HL-60 (cell line): Measurements from ENCODE around the gene RIGI.

ENCODE experiments used
- DNase-seq, 2 experiments: peaks; one replicate each; pipeline ENCODE4 v3.0.0-alpha.2; 2010 to 2020; ENCODE audit warnings: low read depth in 1 of 2, low spot score in 1 of 2
- H3K27ac ChIP-seq: fragments of 250-450 bp; sonication (Bioruptor Pico); replicated peaks from 2 replicates; pipeline ENCODE4 v1.5.1; 2020; ENCODE audit warnings: mild to moderate bottlenecking, moderate library complexity
- H3K27me3 ChIP-seq: fragments of 250-450 bp; sonication (Bioruptor Pico); 2 replicates; pipeline ENCODE4 v1.5.1; 2021; ENCODE audit warnings: mild to moderate bottlenecking, moderate library complexity; ENCODE audit not compliant: insufficient read depth, poor library complexity, severe bottlenecking
- H3K4me3 ChIP-seq: replicated peaks from 2 replicates; pipeline ENCODE4 v1.5.1; 2011; ENCODE audit warnings: mild to moderate bottlenecking, control low read depth, low read length; ENCODE audit not compliant: insufficient read depth
- GABPA ChIP-seq: IDR thresholded peaks from 2 replicates; pipeline ENCODE4 v1.6.1; 2012; ENCODE audit warnings: low read depth
- POLR2AphosphoS5 ChIP-seq: IDR thresholded peaks from 2 replicates; pipeline ENCODE4 v1.6.1; 2012; ENCODE audit warnings: low read depth
- SPI1 ChIP-seq: IDR thresholded peaks from 2 replicates; pipeline ENCODE4 v1.6.1; 2012; ENCODE audit warnings: low read depth, mild to moderate bottlenecking, borderline replicate concordance
- TF ChIP-seq, protein P1 (sequence below): IDR thresholded peaks from 2 replicates; pipeline ENCODE4 v1.6.1; 2012; ENCODE audit warnings: low read depth; ENCODE audit not compliant: insufficient replicate concordance
- TF ChIP-seq, protein P2 (sequence below): IDR thresholded peaks from one replicate; pipeline ENCODE4 v1.5.1; 2011; ENCODE audit warnings: low read length, control low read depth, inconsistent platforms; ENCODE audit not compliant: insufficient read depth

Gene RIGI

DNA sequence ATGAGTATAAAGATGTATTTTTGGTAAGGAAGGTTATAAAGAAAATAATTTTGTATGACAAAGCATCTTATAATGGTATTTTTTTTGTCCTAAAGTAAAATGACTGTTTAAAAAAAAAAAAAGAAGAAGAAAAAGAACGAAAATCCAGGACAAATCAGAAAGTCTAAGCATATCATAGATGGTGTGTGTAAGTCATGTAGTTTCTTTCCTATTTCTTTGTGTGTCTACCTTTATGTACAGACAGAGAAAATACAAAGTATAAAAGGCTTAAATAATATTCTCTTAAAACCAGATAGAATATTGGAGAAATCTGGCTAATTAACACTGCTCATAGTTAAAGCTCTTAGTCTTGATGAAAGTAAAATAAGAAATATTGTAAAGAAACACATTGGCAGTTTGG is 7.7 kb downstream of the RIGI start:
- TF ChIP-seq SPI1 (no peak), GABPA (no peak), POLR2AphosphoS5 (no peak)
- TF ChIP-seq, protein P1, sequence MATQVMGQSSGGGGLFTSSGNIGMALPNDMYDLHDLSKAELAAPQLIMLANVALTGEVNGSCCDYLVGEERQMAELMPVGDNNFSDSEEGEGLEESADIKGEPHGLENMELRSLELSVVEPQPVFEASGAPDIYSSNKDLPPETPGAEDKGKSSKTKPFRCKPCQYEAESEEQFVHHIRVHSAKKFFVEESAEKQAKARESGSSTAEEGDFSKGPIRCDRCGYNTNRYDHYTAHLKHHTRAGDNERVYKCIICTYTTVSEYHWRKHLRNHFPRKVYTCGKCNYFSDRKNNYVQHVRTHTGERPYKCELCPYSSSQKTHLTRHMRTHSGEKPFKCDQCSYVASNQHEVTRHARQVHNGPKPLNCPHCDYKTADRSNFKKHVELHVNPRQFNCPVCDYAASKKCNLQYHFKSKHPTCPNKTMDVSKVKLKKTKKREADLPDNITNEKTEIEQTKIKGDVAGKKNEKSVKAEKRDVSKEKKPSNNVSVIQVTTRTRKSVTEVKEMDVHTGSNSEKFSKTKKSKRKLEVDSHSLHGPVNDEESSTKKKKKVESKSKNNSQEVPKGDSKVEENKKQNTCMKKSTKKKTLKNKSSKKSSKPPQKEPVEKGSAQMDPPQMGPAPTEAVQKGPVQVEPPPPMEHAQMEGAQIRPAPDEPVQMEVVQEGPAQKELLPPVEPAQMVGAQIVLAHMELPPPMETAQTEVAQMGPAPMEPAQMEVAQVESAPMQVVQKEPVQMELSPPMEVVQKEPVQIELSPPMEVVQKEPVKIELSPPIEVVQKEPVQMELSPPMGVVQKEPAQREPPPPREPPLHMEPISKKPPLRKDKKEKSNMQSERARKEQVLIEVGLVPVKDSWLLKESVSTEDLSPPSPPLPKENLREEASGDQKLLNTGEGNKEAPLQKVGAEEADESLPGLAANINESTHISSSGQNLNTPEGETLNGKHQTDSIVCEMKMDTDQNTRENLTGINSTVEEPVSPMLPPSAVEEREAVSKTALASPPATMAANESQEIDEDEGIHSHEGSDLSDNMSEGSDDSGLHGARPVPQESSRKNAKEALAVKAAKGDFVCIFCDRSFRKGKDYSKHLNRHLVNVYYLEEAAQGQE, result no peak
- TF ChIP-seq, protein P2, sequence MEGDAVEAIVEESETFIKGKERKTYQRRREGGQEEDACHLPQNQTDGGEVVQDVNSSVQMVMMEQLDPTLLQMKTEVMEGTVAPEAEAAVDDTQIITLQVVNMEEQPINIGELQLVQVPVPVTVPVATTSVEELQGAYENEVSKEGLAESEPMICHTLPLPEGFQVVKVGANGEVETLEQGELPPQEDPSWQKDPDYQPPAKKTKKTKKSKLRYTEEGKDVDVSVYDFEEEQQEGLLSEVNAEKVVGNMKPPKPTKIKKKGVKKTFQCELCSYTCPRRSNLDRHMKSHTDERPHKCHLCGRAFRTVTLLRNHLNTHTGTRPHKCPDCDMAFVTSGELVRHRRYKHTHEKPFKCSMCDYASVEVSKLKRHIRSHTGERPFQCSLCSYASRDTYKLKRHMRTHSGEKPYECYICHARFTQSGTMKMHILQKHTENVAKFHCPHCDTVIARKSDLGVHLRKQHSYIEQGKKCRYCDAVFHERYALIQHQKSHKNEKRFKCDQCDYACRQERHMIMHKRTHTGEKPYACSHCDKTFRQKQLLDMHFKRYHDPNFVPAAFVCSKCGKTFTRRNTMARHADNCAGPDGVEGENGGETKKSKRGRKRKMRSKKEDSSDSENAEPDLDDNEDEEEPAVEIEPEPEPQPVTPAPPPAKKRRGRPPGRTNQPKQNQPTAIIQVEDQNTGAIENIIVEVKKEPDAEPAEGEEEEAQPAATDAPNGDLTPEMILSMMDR, result no peak
- Histone ChIP-seq H3K27ac (no peak overlapping the region), H3K4me3 (no peak overlapping the region), H3K27me3 (no peaks in the 10 kb centered on the region)
- DNase-seq, result no peak

DNA sequence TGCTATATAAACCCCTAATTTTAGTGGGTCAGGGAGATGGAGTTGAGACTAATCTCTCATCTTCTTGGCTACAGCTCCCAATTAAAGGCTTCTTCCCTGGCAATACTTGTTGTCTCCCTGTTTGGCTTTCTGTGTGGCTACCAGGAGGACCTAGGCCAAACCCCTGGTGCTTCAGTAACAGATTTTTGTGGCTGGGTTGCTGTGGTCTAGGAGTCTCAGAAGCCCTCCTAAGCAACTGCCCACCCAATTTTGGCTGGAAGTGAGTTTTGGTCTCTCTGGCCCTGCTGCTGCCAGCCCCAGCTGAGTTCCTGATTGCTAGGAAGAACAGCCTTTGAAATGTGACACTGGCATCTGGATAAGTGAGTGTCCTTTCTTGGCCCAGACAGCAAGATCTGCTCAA is 9.8 kb downstream of the RIGI start:
- H3K27ac ChIP-seq, result no peak overlapping the region
- no peaks in the 10 kb centered on the region for H3K27me3 ChIP-seq
- DNase-seq, result no peak
- TF ChIP-seq GABPA, result no peak
- TF ChIP-seq, protein P1, result no peak
- TF ChIP-seq, protein P2, result no peak
- H3K4me3 ChIP-seq, result no peak overlapping the region

- no peak overlapping the region for H3K4me3 ChIP-seq
Measured at GRCh38 chr9:32508728-32509127, 17.3 kb downstream of the RIGI start.

More at GRCh38 chr9:32508728-32509127, 17.3 kb downstream of the RIGI start:
- TF ChIP-seq POLR2AphosphoS5, result no peak
- TF ChIP-seq, protein P2, result no peak
- no peak for TF ChIP-seq GABPA
- TF ChIP-seq, protein P1, result no peak
- no peak for TF ChIP-seq SPI1
- Histone ChIP-seq H3K27me3 (no peaks in the 10 kb centered on the region), H3K27ac (no peak overlapping the region)
- no peak for DNase-seq
